ENCODE data around the gene STRBP. TPM values are rescaled to one million over a fixed set of nuclear protein-coding genes. Genes with fewer than 3 reads are reported as not detected.
"Not testable (repeated sequence)": the region's sequence is repeated elsewhere in the genome, so short reads cannot be mapped to it uniquely, and the experiment has no call there.

The STRBP gene
- total and polyA plus RNA-seq, 5 donors from 2014 or later = 14.9 to 18.2 (median 15.4) TPM

- H3K9me3 ChIP-seq (ENCODE audit: control insufficient read depth in 2 of 2, low read length in 2 of 2) = no peaks in the 10 kb centered on the region
- DNase-seq = no peak
- no peak for ATAC-seq (ENCODE audit: low read depth in 2 of 2)
- no peaks in the 10 kb centered on the region for H3K27me3 ChIP-seq (ENCODE audit: control insufficient read depth, insufficient read depth, low read length)
- no peaks in the 10 kb centered on the region for H3K9me3 Mint-ChIP-seq
- H3K27me3 Mint-ChIP-seq = no peaks in the 10 kb centered on the region
- no peak overlapping the region for H3K4me3 ChIP-seq (ENCODE audit: low read depth, low read length)
- peaks cover 2 to 16% (median 7%) of the 10 kb centered on the region in 4 donors for H3K4me1 Mint-ChIP-seq
- H3K27ac Mint-ChIP-seq = no peak overlapping the region
- H3K4me1 ChIP-seq (ENCODE audit: control insufficient read depth, insufficient read depth, low read length, poor library complexity, severe bottlenecking) = no peaks in the 10 kb centered on the region
- H3K36me3 Mint-ChIP-seq = peaks cover 11% of the 10 kb centered on the region
- no peak overlapping the region for H3K27ac ChIP-seq (ENCODE audit: insufficient read depth, low read length, poor library complexity, severe bottlenecking)
- H3K36me3 ChIP-seq (ENCODE audit: control insufficient read depth, insufficient read depth, low read length) = no peaks in the 10 kb centered on the region
- no peak overlapping the region for H3K4me3 Mint-ChIP-seq
Measured at GRCh38 chr9:123208626-123209174, 59.7 kb downstream of the STRBP start.

- no peak for DNase-seq
- H3K27ac ChIP-seq (ENCODE audit: insufficient read depth, low read length, poor library complexity, severe bottlenecking) = no peak overlapping the region
- H3K27ac Mint-ChIP-seq = no peak overlapping the region
- H3K27me3 Mint-ChIP-seq = no peaks in the 10 kb centered on the region
- H3K9me3 ChIP-seq (ENCODE audit: control insufficient read depth in 2 of 2, low read length in 2 of 2) = no peaks in the 10 kb centered on the region
- peaks cover 14% of the 10 kb centered on the region for H3K36me3 Mint-ChIP-seq
- H3K4me3 Mint-ChIP-seq = no peak overlapping the region
- no peaks in the 10 kb centered on the region for H3K4me1 ChIP-seq (ENCODE audit: control insufficient read depth, insufficient read depth, low read length, poor library complexity, severe bottlenecking)
- ATAC-seq (ENCODE audit: low read depth in 2 of 2) = no peak
- no peak overlapping the region for H3K4me3 ChIP-seq (ENCODE audit: low read depth, low read length)
- H3K36me3 ChIP-seq (ENCODE audit: control insufficient read depth, insufficient read depth, low read length) = no peaks in the 10 kb centered on the region
- peaks cover 2 to 12% (median 8%) of the 10 kb centered on the region in 4 donors for H3K4me1 Mint-ChIP-seq
- no peaks in the 10 kb centered on the region for H3K27me3 ChIP-seq (ENCODE audit: control insufficient read depth, insufficient read depth, low read length)
- peaks cover 0 to 4% (median 0%) of the 10 kb centered on the region in 7 donors for H3K9me3 Mint-ChIP-seq
Measured at GRCh38 chr9:123206065-123206464, 62.3 kb downstream of the STRBP start.

DNA sequence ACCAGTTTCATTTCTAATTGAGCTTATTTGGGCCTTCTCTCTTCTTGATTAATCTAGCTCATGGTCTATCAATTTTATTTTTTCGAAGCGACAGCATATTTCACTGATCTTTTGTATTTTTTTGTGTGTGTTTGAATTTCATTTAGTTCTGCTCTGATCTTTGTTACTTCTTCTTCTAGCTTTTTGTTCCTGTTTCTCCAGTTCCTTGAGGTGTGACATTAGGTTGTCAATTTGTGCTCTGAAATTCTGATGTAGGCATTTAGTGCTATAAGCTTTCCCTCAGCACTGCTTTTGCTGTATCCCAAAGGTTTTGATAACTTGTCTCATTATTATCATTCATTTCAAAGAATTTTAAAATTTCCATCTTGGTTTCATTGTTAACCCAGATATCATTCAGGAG, 67.3 kb downstream of the STRBP start:
- Histone ChIP-seq H3K4me3 (ENCODE audit: low read depth, low read length) (no peak overlapping the region), H3K27me3 (ENCODE audit: control insufficient read depth, insufficient read depth, low read length) (no peaks in the 10 kb centered on the region), H3K27ac (ENCODE audit: insufficient read depth, low read length, poor library complexity, severe bottlenecking) (no peak overlapping the region), H3K4me1 (ENCODE audit: control insufficient read depth, insufficient read depth, low read length, poor library complexity, severe bottlenecking) (no peaks in the 10 kb centered on the region), H3K9me3 (ENCODE audit: control insufficient read depth in 2 of 2, low read length in 2 of 2) (no peaks in the 10 kb centered on the region), H3K36me3 (ENCODE audit: control insufficient read depth, insufficient read depth, low read length) (no peaks in the 10 kb centered on the region)
- DNase-seq (no peak), ATAC-seq (ENCODE audit: low read depth in 2 of 2) (no peak)
- Mint-ChIP-seq H3K4me3 (no peak overlapping the region), H3K9me3 (peaks cover 0 to 6% (median 1%) of the 10 kb centered on the region in 7 donors), H3K27ac (no peak overlapping the region), H3K27me3 (no peaks in the 10 kb centered on the region), H3K36me3 (peaks cover 14% of the 10 kb centered on the region), H3K4me1 (peaks cover 0 to 7% (median 3%) of the 10 kb centered on the region in 4 donors)

DNA sequence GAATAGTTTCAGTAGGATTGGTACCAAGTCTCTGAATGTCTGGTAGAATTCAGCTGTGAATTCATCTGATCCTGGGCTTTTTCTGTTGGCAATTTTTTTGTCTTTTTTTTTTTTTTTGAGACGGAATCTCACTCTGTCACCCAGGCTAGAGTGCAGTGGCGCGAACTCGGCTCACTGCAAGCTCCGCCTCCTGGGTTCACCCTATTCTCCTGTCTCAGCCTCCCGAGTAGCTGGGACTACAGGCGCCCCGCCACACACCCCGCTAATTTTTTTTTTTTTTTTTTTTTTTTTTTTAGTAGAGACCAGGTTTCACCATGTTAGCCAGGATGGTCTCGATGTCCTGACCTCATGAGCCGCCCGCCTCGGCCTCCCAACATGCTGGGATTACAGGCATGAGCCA, 67.9 kb downstream of the STRBP start:
- not testable (repeated sequence) for H3K4me1 ChIP-seq (ENCODE audit: control insufficient read depth, insufficient read depth, low read length, poor library complexity, severe bottlenecking); H3K4me3 ChIP-seq (ENCODE audit: low read depth, low read length); H3K4me3 Mint-ChIP-seq; DNase-seq; H3K9me3 Mint-ChIP-seq; H3K27ac Mint-ChIP-seq; H3K4me1 Mint-ChIP-seq; H3K27ac ChIP-seq (ENCODE audit: insufficient read depth, low read length, poor library complexity, severe bottlenecking); H3K27me3 Mint-ChIP-seq; ATAC-seq (ENCODE audit: low read depth in 2 of 2); H3K36me3 ChIP-seq (ENCODE audit: control insufficient read depth, insufficient read depth, low read length); H3K27me3 ChIP-seq (ENCODE audit: control insufficient read depth, insufficient read depth, low read length); H3K9me3 ChIP-seq (ENCODE audit: control insufficient read depth in 2 of 2, low read length in 2 of 2)
- H3K36me3 Mint-ChIP-seq = peaks cover 14% of the 10 kb centered on the region

DNA sequence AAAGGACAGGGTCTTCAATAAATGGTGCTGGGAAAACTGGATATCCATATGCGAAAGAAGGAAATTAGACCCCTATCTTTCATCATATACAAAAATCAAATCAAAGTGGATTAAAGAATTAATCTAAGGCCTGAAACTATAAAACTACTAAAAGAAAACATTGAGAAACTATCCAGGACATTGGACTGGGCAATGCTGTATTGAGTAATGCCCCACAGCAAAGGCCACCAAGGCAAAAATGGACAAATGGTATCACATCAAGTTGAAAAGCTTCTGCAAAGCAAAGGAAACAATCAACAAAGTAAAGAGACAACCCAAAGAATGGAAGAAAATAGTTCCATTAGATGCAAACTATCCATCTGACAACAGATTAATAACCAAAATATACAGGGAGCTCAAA, 72.3 kb downstream of the STRBP start:
- H3K27ac Mint-ChIP-seq = no peak overlapping the region
- no peak for ATAC-seq (ENCODE audit: low read depth in 2 of 2)

DNA sequence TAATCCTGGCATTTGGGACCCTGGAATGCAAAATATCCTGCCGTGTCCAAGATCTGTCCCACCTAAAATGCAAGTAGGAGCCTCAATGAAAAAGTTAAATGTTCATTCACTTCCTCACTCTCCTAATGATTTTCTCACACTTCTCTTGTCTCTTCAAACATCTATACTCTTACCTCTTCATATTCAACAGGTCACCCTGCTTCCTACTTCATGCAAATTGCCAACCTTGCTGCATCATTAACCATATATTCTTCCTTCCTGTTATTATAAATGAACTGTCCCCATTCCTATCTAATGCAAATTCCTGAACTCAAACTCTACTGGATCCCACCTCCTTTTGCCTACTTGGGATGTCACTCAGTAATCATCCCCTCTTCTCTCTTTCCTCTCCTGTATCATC, 74.4 kb downstream of the STRBP start:
- H3K27me3 Mint-ChIP-seq = no peaks in the 10 kb centered on the region
- no peak overlapping the region for H3K27ac ChIP-seq (ENCODE audit: insufficient read depth, low read length, poor library complexity, severe bottlenecking)
- no peak for DNase-seq
- H3K9me3 Mint-ChIP-seq = peaks cover 0 to 2% (median 0%) of the 10 kb centered on the region in 7 donors
- ATAC-seq (ENCODE audit: low read depth in 2 of 2) = no peak
- no peaks in the 10 kb centered on the region for H3K9me3 ChIP-seq (ENCODE audit: control insufficient read depth in 2 of 2, low read length in 2 of 2)
- peaks cover 0 to 5% (median under 1%) of the 10 kb centered on the region in 4 donors for H3K4me1 Mint-ChIP-seq
- no peak overlapping the region for H3K27ac Mint-ChIP-seq
- no peaks in the 10 kb centered on the region for H3K4me1 ChIP-seq (ENCODE audit: control insufficient read depth, insufficient read depth, low read length, poor library complexity, severe bottlenecking)
- H3K36me3 ChIP-seq (ENCODE audit: control insufficient read depth, insufficient read depth, low read length) = no peaks in the 10 kb centered on the region
- peaks cover 5% of the 10 kb centered on the region for H3K36me3 Mint-ChIP-seq
- H3K4me3 ChIP-seq (ENCODE audit: low read depth, low read length) = no peak overlapping the region
- H3K27me3 ChIP-seq (ENCODE audit: control insufficient read depth, insufficient read depth, low read length) = no peaks in the 10 kb centered on the region
- no peak overlapping the region for H3K4me3 Mint-ChIP-seq

More for the DNA sequence above, 72.3 kb downstream of the STRBP start:
- Mint-ChIP-seq H3K4me1 (peaks cover 0 to 6% (median 2%) of the 10 kb centered on the region in 4 donors), H3K27me3 (no peaks in the 10 kb centered on the region), H3K9me3 (peaks cover 0 to 4% (median 1%) of the 10 kb centered on the region in 7 donors), H3K4me3 (no peak overlapping the region), H3K36me3 (peaks cover 4% of the 10 kb centered on the region)
- no peak overlapping the region for H3K27ac ChIP-seq (ENCODE audit: insufficient read depth, low read length, poor library complexity, severe bottlenecking)
- no peaks in the 10 kb centered on the region for H3K36me3 ChIP-seq (ENCODE audit: control insufficient read depth, insufficient read depth, low read length)
- no peaks in the 10 kb centered on the region for H3K4me1 ChIP-seq (ENCODE audit: control insufficient read depth, insufficient read depth, low read length, poor library complexity, severe bottlenecking)
- H3K9me3 ChIP-seq (ENCODE audit: control insufficient read depth in 2 of 2, low read length in 2 of 2) = no peaks in the 10 kb centered on the region
- H3K27me3 ChIP-seq (ENCODE audit: control insufficient read depth, insufficient read depth, low read length) = no peaks in the 10 kb centered on the region
- DNase-seq = no peak
- H3K4me3 ChIP-seq (ENCODE audit: low read depth, low read length) = no peak overlapping the region

- Histone ChIP-seq H3K9me3 (ENCODE audit: control insufficient read depth in 2 of 2, low read length in 2 of 2) (no peaks in the 10 kb centered on the region), H3K36me3 (ENCODE audit: control insufficient read depth, insufficient read depth, low read length) (no peaks in the 10 kb centered on the region), H3K27me3 (ENCODE audit: control insufficient read depth, insufficient read depth, low read length) (no peaks in the 10 kb centered on the region), H3K4me3 (ENCODE audit: low read depth, low read length) (no peak overlapping the region), H3K4me1 (ENCODE audit: control insufficient read depth, insufficient read depth, low read length, poor library complexity, severe bottlenecking) (no peaks in the 10 kb centered on the region), H3K27ac (ENCODE audit: insufficient read depth, low read length, poor library complexity, severe bottlenecking) (no peak overlapping the region)
- Mint-ChIP-seq H3K27me3 (no peaks in the 10 kb centered on the region), H3K4me3 (no peak overlapping the region), H3K4me1 (peaks cover 0 to 5% (median 4%) of the 10 kb centered on the region in 4 donors), H3K36me3 (peaks cover 9% of the 10 kb centered on the region), H3K27ac (no peak overlapping the region), H3K9me3 (peaks cover 0 to 4% (median 0%) of the 10 kb centered on the region in 7 donors)
- no peak for DNase-seq
- no peak for ATAC-seq (ENCODE audit: low read depth in 2 of 2)
Measured at GRCh38 chr9:123191680-123192079, 76.7 kb downstream of the STRBP start.

DNA sequence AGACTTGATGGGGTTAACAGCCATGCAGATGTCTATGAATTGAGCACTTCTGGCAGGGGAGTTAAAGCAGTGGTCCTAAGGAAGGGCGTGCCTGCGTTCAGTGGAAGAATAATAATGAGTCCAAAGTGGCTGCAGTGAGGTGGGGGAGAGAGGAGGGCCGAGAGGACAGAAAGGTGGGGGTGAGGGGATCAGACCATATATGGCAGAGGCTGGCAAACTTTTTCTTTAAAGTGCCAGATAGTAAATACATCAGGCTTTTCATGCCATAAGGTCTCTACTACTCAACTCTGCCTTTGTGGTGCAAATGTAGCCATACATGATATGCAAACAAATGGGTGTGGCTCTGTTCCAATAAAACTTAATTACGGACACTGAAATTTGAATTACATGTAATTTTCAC, 77.1 kb downstream of the STRBP start:
- no peak overlapping the region for H3K27ac Mint-ChIP-seq
- H3K4me1 Mint-ChIP-seq = peaks cover 0 to 5% (median 4%) of the 10 kb centered on the region in 4 donors
- no peak overlapping the region for H3K4me3 Mint-ChIP-seq
- no peaks in the 10 kb centered on the region for H3K27me3 ChIP-seq (ENCODE audit: control insufficient read depth, insufficient read depth, low read length)
- no peak for ATAC-seq (ENCODE audit: low read depth in 2 of 2)
- H3K9me3 Mint-ChIP-seq = peaks cover 0 to 4% (median 0%) of the 10 kb centered on the region in 7 donors
- H3K27ac ChIP-seq (ENCODE audit: insufficient read depth, low read length, poor library complexity, severe bottlenecking) = no peak overlapping the region
- no peaks in the 10 kb centered on the region for H3K4me1 ChIP-seq (ENCODE audit: control insufficient read depth, insufficient read depth, low read length, poor library complexity, severe bottlenecking)
- no peaks in the 10 kb centered on the region for H3K27me3 Mint-ChIP-seq
- peaks cover 9% of the 10 kb centered on the region for H3K36me3 Mint-ChIP-seq
- DNase-seq = no peak
- H3K4me3 ChIP-seq (ENCODE audit: low read depth, low read length) = no peak overlapping the region
- no peaks in the 10 kb centered on the region for H3K9me3 ChIP-seq (ENCODE audit: control insufficient read depth in 2 of 2, low read length in 2 of 2)
- no peaks in the 10 kb centered on the region for H3K36me3 ChIP-seq (ENCODE audit: control insufficient read depth, insufficient read depth, low read length)

Data from CD4-positive, CD25-positive, alpha-beta regulatory T cell (primary cell).